GM21619 (cell line): ENCODE data around the gene SMYD5.

Experiments used
- ATAC-seq: cut with Tn5 transposase; IDR thresholded peaks from one replicate; pipeline ENCODE4 v1.9.1; 2021; ENCODE audit not compliant: unreplicated experiment

The SMYD5 gene

GRCh38 chr2:73203055-73203681, 10.9 kb upstream of the SMYD5 start:
- ATAC-seq: no peak

- no peak for ATAC-seq
Measured at GRCh38 chr2:73205611-73206010, 8.4 kb upstream of the SMYD5 start.

GRCh38 chr2:73208258-73208657, 5.8 kb upstream of the SMYD5 start:
- no peak for ATAC-seq

GRCh38 chr2:73210019-73210418, 4.0 kb upstream of the SMYD5 start:
- no peak for ATAC-seq

- ATAC-seq: no peak
Measured at GRCh38 chr2:73210696-73211095, 3.3 kb upstream of the SMYD5 start.

- no peak for ATAC-seq
Measured at GRCh38 chr2:73212098-73212447, 2.0 kb upstream of the SMYD5 start.

- ATAC-seq: peak; percentile 68
Measured at GRCh38 chr2:73212448-73213176, 1.4 kb upstream of the SMYD5 start.

- ATAC-seq: no peak
Measured at GRCh38 chr2:73215254-73215653, 1.2 kb downstream of the SMYD5 start.

- ATAC-seq: no peak
Measured at GRCh38 chr2:73217160-73217559, 3.1 kb downstream of the SMYD5 start.

- ATAC-seq: no peak
Measured at GRCh38 chr2:73217826-73218225, 3.8 kb downstream of the SMYD5 start.

GRCh38 chr2:73218298-73218697, 4.3 kb downstream of the SMYD5 start:
- no peak for ATAC-seq

GRCh38 chr2:73223821-73224220, 9.8 kb downstream of the SMYD5 start:
- ATAC-seq: no peak

GRCh38 chr2:73225513-73226360, 11.7 kb downstream of the SMYD5 start:
- ATAC-seq: no peak

- no peak for ATAC-seq
Measured at GRCh38 chr2:73227086-73227485, 13.0 kb downstream of the SMYD5 start.

GRCh38 chr2:73228631-73229030, 14.6 kb downstream of the SMYD5 start:
- no peak for ATAC-seq

GRCh38 chr2:73232403-73233153, 18.5 kb downstream of the SMYD5 start:
- peak; percentile 3 for ATAC-seq

- ATAC-seq: peak; percentile 90
Measured at GRCh38 chr2:73233154-73233931, 19.3 kb downstream of the SMYD5 start, which contains the start of gene PRADC1. PRADC1 (minus strand) TSS chr2:73233239; CDS start chr2:73233160, 79 bp downstream.

- ATAC-seq: peak; percentile 60
Measured at GRCh38 chr2:73233932-73234832, 20.1 kb downstream of the SMYD5 start, which contains the start of gene CCT7. CCT7 (plus strand) TSS chr2:73234308; CDS start chr2:73234379, 71 bp downstream.
